Type B pancreatic cell (in vitro differentiated cells): Measurements from ENCODE around the gene CASP9. TPM values are rescaled to one million over a fixed set of nuclear protein-coding genes. Genes with fewer than 3 reads are reported as not detected.
"Not testable (repeated sequence)": the region's sequence is repeated elsewhere in the genome, so short reads cannot be mapped to it uniquely, and the experiment has no call there.

ENCODE experiments used
- DNase-seq: peaks from one replicate; pipeline ENCODE4 v3.0.0; 2021; ENCODE audit warnings: mixed read lengths; ENCODE audit not compliant: unreplicated experiment; ENCODE audit errors: extremely low spot score
- H3K27ac Mint-ChIP-seq: 2 replicates; pipeline ENCODE4 v1.8.0; 2021; ENCODE audit warnings: mild to moderate bottlenecking, mixed read lengths
- H3K27me3 Mint-ChIP-seq: 2 replicates; pipeline ENCODE4 v1.8.0; 2021; ENCODE audit warnings: mixed read lengths
- H3K36me3 Mint-ChIP-seq: 2 replicates; pipeline ENCODE4 v1.8.0; 2021; ENCODE audit warnings: mixed read lengths
- H3K4me1 Mint-ChIP-seq: one replicate; pipeline ENCODE4 v1.8.0; 2021; ENCODE audit warnings: mixed read lengths; ENCODE audit not compliant: unreplicated experiment
- H3K4me3 Mint-ChIP-seq: 2 replicates; pipeline ENCODE4 v1.8.0; 2021; ENCODE audit warnings: mild to moderate bottlenecking, mixed read lengths
- H3K9me3 Mint-ChIP-seq: 2 replicates; pipeline ENCODE4 v1.8.0; 2021; ENCODE audit warnings: mixed read lengths
- CTCF ChIP-seq: fragments of 200-600 bp; sonication (generic); conservative IDR thresholded peaks from 2 replicates; pipeline ENCODE4 v1.5.0; 2021; ENCODE audit warnings: antibody characterized with exemption, mild to moderate bottlenecking
- total RNA-seq: library from RNA; stranded (reverse); gene quantifications from 2 replicates; pipeline ENCODE4 v1.2.1, GENCODE V29; 2021; ENCODE audit warnings: low replicate concordance

The CASP9 gene
- total RNA-seq, 1 donor from 2014 or later, result 13.5 TPM

- peaks cover 37% of the 10 kb centered on the region for H3K4me1 Mint-ChIP-seq
- H3K27me3 Mint-ChIP-seq, result no peaks in the 10 kb centered on the region
- H3K4me3 Mint-ChIP-seq, result peak overlapping the region; percentile 93
- peak overlapping the region; percentile 98 for H3K27ac Mint-ChIP-seq
- no peak for DNase-seq
- TF ChIP-seq CTCF, result no peak
- H3K9me3 Mint-ChIP-seq, result no peaks in the 10 kb centered on the region
- no peaks in the 10 kb centered on the region for H3K36me3 Mint-ChIP-seq
These were observed 1.3 kb upstream of the CASP9 start for GRCh38 chr1:15525050-15526020.

DNA sequence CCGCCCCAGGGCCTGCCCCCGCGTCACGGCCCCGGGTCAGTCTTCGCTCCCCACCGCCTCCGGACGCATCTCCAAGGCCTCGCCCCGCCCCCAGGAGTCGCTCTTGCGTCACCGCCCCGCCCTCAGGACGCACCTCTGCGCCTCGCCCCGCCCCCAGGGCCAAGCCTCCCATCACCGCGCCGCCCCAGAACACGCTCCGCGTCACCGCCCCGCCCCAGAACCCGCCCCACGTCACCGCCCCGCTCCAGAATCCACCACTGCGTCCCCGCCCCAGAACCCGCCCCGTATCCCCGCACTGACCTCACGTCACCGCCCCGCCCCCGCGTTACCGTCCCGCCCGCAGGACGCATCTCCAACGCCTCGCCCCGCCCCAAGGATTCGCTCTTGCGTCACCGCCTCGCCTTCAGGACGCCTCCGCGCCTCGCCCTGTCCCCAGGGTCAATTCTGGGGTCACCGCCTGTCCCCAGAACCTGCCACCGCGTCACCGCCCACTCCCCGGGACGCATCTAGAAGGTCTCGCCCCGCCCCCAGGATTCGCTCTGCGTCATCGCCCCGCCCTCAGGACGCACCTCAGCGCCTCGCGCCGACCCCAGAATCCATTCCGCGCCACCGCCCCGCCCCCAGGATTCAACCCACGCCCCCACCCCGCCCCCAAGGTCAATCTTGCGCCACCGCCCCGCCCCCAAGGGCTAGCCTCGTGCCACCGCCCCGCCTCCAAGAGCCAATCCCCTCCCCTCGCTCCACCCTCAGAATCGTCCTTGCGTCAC, 451 bp upstream of the CASP9 start:
- Mint-ChIP-seq H3K27ac (peak overlapping the region; percentile 98), H3K27me3 (no peaks in the 10 kb centered on the region), H3K4me1 (peaks cover 37% of the 10 kb centered on the region), H3K9me3 (no peaks in the 10 kb centered on the region), H3K4me3 (peak overlapping the region; percentile 93), H3K36me3 (no peaks in the 10 kb centered on the region)
- no peak for TF ChIP-seq CTCF
- DNase-seq, result peak; percentile 100

DNA sequence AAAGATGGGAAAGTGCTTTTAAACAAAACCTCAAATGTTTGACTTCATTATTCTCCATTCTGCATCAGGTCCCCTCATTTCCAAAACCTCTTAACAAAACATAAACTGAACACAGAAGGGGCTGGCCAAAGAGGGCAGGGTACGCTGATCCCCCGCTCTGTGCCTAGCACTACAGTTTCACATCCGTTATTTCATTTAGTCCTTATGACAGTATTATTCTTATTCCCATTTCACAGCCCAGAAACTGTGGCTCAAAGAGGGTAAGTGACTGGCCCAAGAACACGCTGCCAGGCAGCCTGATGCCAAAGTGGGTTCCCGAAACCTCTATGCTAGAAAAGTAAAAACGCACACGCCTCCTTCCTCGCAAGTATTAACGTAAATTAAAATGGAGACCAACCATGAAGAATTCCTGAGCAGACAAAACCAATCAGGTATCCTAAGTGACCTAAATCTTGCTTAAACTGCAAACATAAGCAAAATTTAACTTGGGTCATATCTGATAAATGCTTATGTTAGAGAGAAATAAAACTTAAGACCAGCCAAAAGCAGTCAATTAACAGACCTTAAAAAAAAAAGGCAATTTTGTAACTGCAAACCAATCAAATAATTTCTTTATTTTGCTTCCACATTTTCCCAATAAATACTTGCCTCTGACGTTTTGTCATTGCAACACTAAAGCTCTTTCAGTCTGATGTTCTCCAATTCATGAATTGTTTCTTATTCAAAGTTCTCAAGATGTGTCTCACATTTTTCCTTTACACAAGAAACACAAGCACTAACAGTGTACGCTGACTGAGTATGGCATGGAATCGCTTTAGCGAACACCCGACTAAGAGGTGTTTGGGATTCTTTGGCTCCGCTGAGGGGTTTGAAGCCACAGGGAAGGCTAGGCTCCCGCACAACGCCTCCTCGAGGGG, 653 bp downstream of the CASP9 start:
- DNase-seq, result no peak
- H3K4me1 Mint-ChIP-seq, result peaks cover 30% of the 10 kb centered on the region

GRCh38 chr1:15522551-15522950, 1.5 kb downstream of the CASP9 start:
- Mint-ChIP-seq H3K4me1 (peaks cover 24% of the 10 kb centered on the region), H3K9me3 (no peaks in the 10 kb centered on the region), H3K27me3 (no peaks in the 10 kb centered on the region), H3K27ac (peak overlapping the region; percentile 98), H3K36me3 (no peaks in the 10 kb centered on the region), H3K4me3 (peak overlapping the region; percentile 63)
- TF ChIP-seq CTCF, result no peak
- DNase-seq, result no peak

More for the DNA sequence above, 653 bp downstream of the CASP9 start:
- H3K9me3 Mint-ChIP-seq, result no peaks in the 10 kb centered on the region
- H3K27me3 Mint-ChIP-seq, result no peaks in the 10 kb centered on the region
- no peaks in the 10 kb centered on the region for H3K36me3 Mint-ChIP-seq
- peak overlapping the region; percentile 98 for H3K27ac Mint-ChIP-seq
- peak overlapping the region; percentile 93 for H3K4me3 Mint-ChIP-seq
- no peak for TF ChIP-seq CTCF

- peak overlapping the region; percentile 48 for H3K4me3 Mint-ChIP-seq
- peaks cover 21% of the 10 kb centered on the region for H3K4me1 Mint-ChIP-seq
- H3K36me3 Mint-ChIP-seq, H3K27me3 Mint-ChIP-seq, DNase-seq, H3K9me3 Mint-ChIP-seq: not testable (repeated sequence)
- H3K27ac Mint-ChIP-seq, result peak overlapping the region; percentile 57
These were observed 2.7 kb downstream of the CASP9 start for GRCh38 chr1:15521206-15521906.
